GM18520 (cell line): ENCODE results near the gene PDZD2.
"Not testable (repeated sequence)": the region's sequence is repeated elsewhere in the genome, so short reads cannot be mapped to it uniquely, and the experiment has no call there.

Source experiments
- ATAC-seq: cut with Tn5 transposase; IDR thresholded peaks from one replicate; pipeline ENCODE4 v1.9.1; 2021; ENCODE audit not compliant: unreplicated experiment

PDZD2 gene

DNA sequence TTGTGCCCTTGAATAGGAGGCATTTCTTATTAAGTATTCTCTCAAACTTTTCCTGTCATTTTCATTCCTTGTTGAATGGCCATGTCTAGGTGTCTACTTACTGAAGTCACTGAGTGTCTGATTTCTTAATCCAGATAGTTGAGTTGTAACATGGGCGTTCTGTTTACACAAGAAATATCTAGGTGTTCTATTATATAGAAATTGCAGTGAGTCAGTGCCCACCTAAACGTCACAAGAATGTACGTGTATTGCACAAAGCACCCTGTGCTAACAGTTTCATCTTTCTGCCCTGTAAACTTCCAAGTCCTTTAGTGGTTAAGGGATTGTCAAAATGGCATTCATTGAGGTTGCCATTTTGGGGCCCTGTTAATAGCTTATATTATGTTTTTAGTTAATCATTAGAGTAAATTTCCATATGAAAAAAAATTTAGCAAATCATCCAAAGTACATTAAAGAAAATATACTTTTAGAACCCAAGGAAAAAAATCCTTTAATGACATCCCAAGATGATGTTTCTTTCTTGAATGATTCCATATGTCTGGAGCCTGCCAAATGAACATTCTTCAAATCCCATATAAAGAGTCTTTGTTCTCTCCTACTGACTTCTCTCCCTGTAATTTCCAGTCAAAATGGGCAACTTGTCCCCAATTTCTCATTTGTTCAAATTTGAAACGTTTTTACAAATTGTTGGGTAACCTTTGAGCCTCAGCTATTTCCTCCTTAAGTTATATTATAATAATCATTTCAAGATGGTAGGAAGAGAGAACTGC lies 421.0 kb downstream of the PDZD2 start:
- no peak for ATAC-seq

GRCh38 chr5:32061236-32061635 lies 422.3 kb downstream of the PDZD2 start:
- ATAC-seq, result no peak

GRCh38 chr5:32066448-32066847 lies 427.5 kb downstream of the PDZD2 start:
- ATAC-seq, result no peak

GRCh38 chr5:32067774-32068470 lies 429.0 kb downstream of the PDZD2 start:
- ATAC-seq, result no peak

- ATAC-seq, result no peak
Measured at GRCh38 chr5:32068561-32068960, 429.6 kb downstream of the PDZD2 start.

- no peak for ATAC-seq
Measured at GRCh38 chr5:32069396-32069795, 430.5 kb downstream of the PDZD2 start.

- no peak for ATAC-seq
Measured at GRCh38 chr5:32071351-32071944, 432.5 kb downstream of the PDZD2 start.

- ATAC-seq, result no peak
Measured at GRCh38 chr5:32072054-32072453, 433.1 kb downstream of the PDZD2 start.

- no peak for ATAC-seq
Measured at GRCh38 chr5:32074401-32074800, 435.5 kb downstream of the PDZD2 start.

DNA sequence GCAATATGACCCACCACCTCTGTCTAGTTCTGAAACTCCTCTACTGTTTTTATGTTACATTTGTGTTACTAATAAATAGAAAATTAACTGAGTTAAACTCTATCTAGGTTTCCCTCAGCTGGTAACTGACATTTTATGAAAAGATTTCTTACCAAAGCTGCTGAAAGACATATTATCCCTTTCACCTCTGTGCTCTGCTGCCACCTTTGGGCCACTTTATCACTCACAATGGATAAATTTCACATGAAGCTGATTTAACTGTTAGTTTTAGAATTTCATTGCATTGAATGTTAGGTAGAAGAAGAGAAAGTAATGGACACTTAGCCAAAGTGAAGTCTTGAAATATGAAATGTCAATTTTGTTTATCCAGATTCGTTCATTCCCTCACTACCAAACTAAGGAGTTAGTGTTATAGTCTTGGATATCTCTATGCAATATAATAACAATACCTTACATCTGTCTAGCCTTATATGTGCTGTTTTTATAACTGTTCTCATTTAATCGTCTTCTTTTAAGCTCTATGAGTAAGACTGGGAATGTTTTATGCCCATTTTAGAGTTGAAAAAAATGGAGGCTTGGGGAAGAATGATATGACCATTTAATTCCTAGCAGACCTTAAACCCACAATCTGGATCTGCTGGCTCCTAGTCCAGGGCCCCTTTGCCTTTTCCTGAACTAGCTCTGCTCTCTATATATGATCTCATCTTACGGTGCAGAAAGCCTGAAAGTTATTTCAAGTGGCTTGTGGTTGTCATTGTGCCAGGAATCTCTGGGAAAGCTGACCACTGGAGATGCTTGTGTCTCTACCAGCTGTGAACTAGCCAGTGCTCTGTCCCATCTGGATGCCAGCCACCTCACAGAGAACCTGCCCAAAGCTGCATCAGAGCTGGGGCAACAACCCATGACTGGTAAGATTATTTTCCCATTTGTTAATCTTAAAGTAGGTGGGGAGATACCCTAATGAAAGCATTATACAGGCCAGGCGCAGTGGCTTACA lies 438.1 kb downstream of the PDZD2 start:
- ATAC-seq, result no peak

DNA sequence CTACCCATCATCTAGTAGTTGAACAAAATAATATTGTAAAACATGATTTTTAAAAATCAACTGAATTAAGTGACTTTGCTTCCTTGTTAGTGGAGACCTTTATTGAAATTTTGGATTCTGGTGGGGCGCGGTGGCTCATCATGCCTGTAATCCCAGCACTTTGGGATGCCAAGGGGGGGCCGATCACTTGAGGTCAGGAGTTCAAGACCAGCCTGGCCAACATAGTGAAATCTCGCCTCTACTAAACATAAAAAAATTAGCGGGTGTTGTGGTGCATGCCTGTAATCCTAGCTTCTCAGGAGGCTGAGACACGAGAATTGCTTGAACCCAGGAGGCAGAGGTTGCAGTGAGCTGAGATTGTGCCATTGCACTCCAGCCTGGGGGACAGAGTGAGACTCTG lies 439.9 kb downstream of the PDZD2 start:
- ATAC-seq, result not testable (repeated sequence)

DNA sequence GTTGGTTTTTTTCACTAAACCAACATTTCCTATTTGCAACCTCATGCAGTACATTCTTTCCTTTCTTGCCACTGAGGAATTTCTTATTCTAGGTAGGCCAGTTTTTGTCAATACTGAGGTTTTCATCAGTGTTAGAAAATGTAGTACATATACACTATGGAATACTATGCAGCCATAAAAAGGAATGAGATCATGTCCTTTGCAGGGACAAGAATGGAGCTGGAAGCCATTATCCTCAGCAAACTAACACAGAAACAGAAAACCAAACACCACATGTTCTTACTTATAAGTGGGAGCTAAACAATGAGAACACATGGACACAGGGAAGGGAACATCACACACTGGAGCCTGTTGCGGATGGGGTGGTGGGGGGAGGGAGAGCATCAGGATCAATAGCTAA lies 441.6 kb downstream of the PDZD2 start:
- not testable (repeated sequence) for ATAC-seq

GRCh38 chr5:32082701-32083100 lies 443.8 kb downstream of the PDZD2 start:
- no peak for ATAC-seq

GRCh38 chr5:32083981-32084430 lies 445.1 kb downstream of the PDZD2 start:
- ATAC-seq, result no peak

GRCh38 chr5:32087086-32088082 lies 448.5 kb downstream of the PDZD2 start:
- ATAC-seq, result no peak

DNA sequence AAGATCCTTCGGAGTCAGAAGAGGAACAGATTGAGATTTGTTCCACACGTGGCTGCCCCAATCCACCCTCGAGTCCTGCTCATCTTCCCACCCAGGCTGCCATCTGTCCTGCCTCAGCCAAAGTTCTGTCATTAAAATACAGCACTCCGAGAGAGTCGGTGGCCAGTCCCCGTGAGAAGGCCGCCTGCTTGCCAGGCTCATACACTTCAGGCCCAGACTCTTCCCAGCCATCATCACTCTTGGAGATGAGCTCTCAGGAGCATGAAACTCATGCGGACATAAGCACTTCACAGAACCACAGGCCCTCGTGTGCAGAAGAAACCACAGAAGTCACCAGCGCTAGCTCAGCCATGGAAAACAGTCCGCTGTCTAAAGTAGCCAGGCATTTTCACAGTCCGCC lies 449.3 kb downstream of the PDZD2 start:
- ATAC-seq, result no peak

- ATAC-seq, result no peak
Measured at GRCh38 chr5:32089146-32090000, 450.4 kb downstream of the PDZD2 start.

- no peak for ATAC-seq
Measured at GRCh38 chr5:32090026-32090754, 451.3 kb downstream of the PDZD2 start.
